Glomerular visceral epithelial cell (primary cell): ENCODE results near the gene NAXE.
"Not testable (repeated sequence)": the region's sequence is repeated elsewhere in the genome, so short reads cannot be mapped to it uniquely, and the experiment has no call there.

Source experiments
- DNase-seq: peaks from one replicate; pipeline ENCODE4 v3.0.0-alpha.2; 2016; ENCODE audit errors: extremely low spot score

NAXE gene

GRCh38 chr1:156571261-156571852 is 20.2 kb upstream of the NAXE start:
- DNase-seq = peak; percentile 85

GRCh38 chr1:156571919-156572662 is 19.5 kb upstream of the NAXE start, which contains the start of gene IQGAP3:
Gene IQGAP3, minus strand, starts transcription at chr1:156572565. Its CDS starts 36 bp downstream, at chr1:156572529.
- DNase-seq = peak; percentile 87

GRCh38 chr1:156572663-156573018 is 18.9 kb upstream of the NAXE start:
- no peak for DNase-seq

- no peak for DNase-seq
Observed at GRCh38 chr1:156574039-156574633, 17.4 kb upstream of the NAXE start.

GRCh38 chr1:156577550-156577949 is 14.0 kb upstream of the NAXE start:
- DNase-seq = no peak

- no peak for DNase-seq
Observed at GRCh38 chr1:156578055-156578454, 13.5 kb upstream of the NAXE start.

- no peak for DNase-seq
Observed at GRCh38 chr1:156579472-156579871, 12.1 kb upstream of the NAXE start, which contains the start of gene TTC24. Gene TTC24, plus strand, starts transcription at chr1:156579723. Its CDS starts 1,642 bp downstream, at chr1:156581365.

GRCh38 chr1:156581661-156582387 is 9.8 kb upstream of the NAXE start:
- no peak for DNase-seq

DNA sequence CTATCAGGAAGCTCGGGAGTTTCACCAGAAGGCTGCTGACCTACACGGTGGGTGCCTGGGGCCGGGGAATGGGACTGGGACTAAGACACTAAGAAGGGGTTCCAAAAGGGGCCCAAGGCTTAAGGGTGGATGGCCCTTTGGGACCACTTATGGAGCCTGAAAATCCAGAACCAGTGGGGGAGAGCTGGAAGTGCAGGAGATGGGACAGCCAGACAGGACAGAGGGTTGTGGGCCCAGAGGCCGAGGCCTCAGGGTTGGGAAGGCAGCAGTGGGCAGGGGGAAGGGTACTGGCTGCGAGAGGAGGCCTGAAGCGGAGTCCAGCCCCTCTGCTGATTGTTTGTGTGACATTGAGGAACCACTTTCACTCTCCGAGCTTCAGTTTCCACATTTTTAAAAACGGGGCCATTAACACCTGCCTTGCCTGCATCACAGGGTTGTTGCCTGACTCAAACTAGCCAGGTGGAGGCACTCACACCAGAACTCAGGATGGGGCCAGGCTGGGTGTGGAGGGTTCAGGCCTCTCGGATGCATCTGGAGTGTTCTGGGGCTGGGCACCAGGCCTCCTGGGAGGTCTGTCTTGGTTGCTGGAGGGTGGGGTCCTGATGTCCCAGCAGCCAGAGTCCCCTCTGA is 9.1 kb upstream of the NAXE start:
- no peak for DNase-seq

- DNase-seq = peak; percentile 85
Observed at GRCh38 chr1:156583821-156584622, 7.6 kb upstream of the NAXE start.

DNA sequence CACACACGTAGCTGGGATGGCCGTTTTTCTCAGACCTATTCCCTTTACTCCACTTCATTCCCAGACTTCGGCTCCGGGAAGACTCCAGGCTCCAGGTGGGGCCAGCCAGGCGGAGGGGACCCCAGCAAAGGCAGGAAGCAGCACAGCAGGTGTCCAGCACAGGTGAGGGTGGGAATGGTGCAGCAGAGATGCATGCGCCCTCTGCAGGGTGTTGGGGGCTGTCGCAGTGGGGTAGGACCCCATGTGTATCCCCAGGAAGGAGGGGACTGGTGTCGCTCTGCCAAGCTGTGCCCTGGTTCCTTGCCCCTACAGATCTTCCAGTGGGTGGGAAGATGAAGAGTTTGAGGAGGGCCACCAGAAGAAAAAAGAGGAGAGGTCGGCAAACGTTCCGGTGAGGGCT is 6.8 kb upstream of the NAXE start:
- DNase-seq = no peak

DNA sequence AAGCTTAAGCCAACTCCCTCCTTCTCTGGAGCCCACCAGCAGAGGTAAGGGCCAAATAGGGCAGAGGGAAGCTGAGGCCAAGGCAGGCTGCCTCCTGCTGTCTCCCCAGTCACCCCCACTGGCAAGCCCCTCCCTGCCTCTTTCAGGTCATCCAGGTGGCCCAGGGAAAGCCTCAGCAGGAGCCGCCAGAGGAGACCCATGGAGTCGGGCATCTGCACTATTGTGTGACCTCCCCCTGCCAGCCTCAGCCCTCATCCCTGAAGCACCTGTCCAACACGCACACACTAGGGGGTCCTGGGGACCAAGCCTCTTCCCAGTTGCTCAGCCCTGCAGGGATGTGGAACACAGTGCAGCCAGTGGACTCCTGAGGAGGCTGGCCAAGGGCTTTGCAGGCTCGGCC is 5.3 kb upstream of the NAXE start:
- DNase-seq = no peak

DNA sequence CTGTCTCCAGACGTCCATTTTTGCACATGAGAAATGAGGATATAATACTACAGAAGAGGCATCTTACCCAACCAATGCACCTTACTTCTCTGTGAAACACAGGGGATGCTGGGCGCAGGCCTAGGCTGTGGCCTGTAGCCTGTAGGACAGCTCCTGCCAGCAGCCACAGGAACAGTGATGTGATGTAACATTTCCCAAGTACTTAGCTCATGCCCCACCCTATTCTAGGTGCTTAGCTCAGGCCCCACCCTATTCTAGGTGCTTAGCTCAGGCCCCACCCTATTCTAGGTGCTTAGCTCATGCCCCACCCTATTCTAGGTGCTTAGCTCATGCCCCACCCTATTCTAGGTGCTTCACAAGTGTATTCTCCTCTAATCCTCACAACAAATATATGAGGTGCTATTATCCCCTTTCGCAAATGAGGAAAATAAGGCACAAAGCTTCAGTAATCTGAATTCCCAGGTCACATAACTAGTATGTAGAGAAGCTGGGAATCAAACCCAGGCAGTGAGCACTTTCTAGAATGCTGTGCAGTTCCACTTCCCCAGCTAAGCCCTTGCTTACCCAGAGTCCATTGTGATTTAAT is 4.6 kb upstream of the NAXE start:
- no peak for DNase-seq

- not testable (repeated sequence) for DNase-seq
Observed at GRCh38 chr1:156587927-156588326, 3.6 kb upstream of the NAXE start.

GRCh38 chr1:156589546-156589945 is 2.0 kb upstream of the NAXE start:
- no peak for DNase-seq

- no peak for DNase-seq
Observed at GRCh38 chr1:156590326-156591180, 1.0 kb upstream of the NAXE start.

- DNase-seq = no peak
Observed at GRCh38 chr1:156591181-156591431, 470 bp upstream of the NAXE start.

DNA sequence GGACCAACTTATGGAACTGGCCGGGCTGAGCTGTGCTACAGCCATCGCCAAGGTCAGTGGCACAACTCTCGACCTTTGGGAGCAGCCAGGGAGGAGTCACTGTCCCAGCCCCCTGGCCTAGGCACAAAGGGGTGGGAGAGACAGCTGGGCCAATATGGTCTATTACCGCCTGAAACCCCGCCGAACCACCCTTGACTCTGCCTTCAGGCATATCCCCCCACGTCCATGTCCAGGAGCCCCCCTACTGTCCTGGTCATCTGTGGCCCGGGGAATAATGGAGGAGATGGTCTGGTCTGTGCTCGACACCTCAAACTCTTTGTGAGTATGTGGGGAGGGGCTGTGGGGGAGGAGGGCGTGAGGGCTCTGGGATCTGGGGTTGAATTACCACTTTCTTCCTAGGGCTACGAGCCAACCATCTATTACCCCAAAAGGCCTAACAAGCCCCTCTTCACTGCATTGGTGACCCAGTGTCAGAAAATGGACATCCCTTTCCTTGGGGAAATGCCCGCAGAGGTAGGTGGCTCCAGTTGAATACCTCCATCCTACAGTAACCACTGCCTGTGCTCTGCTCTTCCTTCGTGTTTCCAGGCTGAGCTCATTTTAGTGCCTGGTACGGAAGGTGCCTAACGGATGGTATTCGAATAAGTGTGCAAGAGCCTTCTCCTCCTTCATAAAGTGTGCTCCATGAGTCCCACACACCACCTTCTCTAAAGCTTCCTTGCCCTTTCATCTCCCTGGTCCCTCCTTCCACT is 758 bp downstream of the NAXE start:
- no peak for DNase-seq

DNA sequence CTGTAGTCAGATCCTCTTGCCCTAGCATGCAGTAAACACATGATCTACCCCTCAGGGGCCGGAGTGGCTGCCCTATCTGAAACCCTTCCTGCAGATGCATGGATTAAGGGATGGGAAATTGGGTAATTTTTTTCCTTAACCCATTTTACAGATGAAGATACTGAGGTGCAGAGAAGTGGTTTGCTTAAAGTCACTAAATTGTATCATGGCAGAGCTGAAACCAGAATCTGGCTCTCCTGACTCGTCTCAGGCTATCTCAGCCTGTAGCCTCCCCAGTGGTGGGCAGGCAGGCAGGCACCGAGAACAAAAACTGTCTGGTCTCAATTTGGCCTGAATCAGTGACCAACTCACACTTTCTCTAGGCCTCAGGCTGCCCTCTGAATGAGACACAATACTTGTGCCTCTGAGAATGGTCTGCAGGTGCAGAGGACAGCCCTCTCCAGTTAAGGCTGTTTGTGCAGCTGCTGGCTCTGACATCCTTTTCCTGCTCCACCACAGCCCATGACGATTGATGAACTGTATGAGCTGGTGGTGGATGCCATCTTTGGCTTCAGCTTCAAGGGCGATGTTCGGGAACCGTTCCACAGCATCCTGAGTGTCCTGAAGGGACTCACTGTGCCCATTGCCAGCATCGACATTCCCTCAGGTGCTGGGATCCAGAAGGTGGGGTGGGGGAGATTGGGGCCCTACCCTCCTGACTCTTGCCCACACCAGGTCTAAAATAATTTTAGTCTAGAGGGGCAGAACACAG is 1.5 kb downstream of the NAXE start:
- no peak for DNase-seq
